Thymus (tissue), 11 donors: ENCODE measurements around the gene SLC12A2. TPM values are rescaled to one million over a fixed set of nuclear protein-coding genes. Genes with fewer than 3 reads are reported as not detected.
A peak's percentile ranks its signal among the peaks of the same experiment; 100 is the strongest.

Source experiments
- DNase-seq, 9 donors: peaks; one replicate each; pipeline ENCODE4 v3.0.0-alpha.2; 2013; ENCODE audit warnings: low spot score in 9 of 9, low read depth in 6 of 9, missing footprints in 1 of 9
- H3K27ac ChIP-seq, 2 donors: one replicate each; pipeline ENCODE4 v1.5.1; 2013; ENCODE audit warnings: control low read depth in 1 of 2, low read depth in 1 of 2, low read length in 1 of 2, mild to moderate bottlenecking in 1 of 2, moderate library complexity in 1 of 2
- H3K27me3 ChIP-seq, 2 donors: one replicate each; pipeline ENCODE4 v1.5.1; 2013; ENCODE audit warnings: low read length in 1 of 2; ENCODE audit not compliant: control insufficient read depth in 2 of 2, insufficient read depth in 1 of 2
- H3K36me3 ChIP-seq, 2 donors: one replicate each; pipeline ENCODE4 v1.5.1; 2013; ENCODE audit warnings: low read length in 1 of 2, mild to moderate bottlenecking in 1 of 2, moderate library complexity in 1 of 2; ENCODE audit not compliant: control insufficient read depth in 2 of 2, insufficient read depth in 2 of 2
- H3K4me1 ChIP-seq, 2 donors: one replicate each; pipeline ENCODE4 v1.5.1; 2013; ENCODE audit warnings: low read length in 2 of 2; ENCODE audit not compliant: control insufficient read depth in 2 of 2, insufficient read depth in 2 of 2
- H3K4me3 ChIP-seq, 2 donors: one replicate each; pipeline ENCODE4 v1.5.1; 2013; ENCODE audit warnings: low read length in 2 of 2, control low read depth in 1 of 2, mild to moderate bottlenecking in 1 of 2
- H3K9me3 ChIP-seq, 2 donors: one replicate each; pipeline ENCODE4 v1.5.1; 2013; ENCODE audit warnings: low read length in 1 of 2, mild to moderate bottlenecking in 1 of 2; ENCODE audit not compliant: control insufficient read depth in 2 of 2, insufficient read depth in 1 of 2
- WGBS: extraction: QIAGEN DNeasy Blood & Tissue Kit; methylation state at CpG from one replicate; pipeline ENCODE4 v1.1.7; 2013; 5-methylcytosine and 5-hydroxymethylcytosine counted together
- polyA plus RNA-seq: library from polyadenylated mRNA; stranded (reverse); fragments of 200-250 nt; gene quantifications from one replicate; pipeline ENCODE4 v1.2.3, GENCODE V29; 2013
- total RNA-seq: library from RNA; stranded (reverse); fragments of 120-200 nt; gene quantifications from one replicate; pipeline ENCODE4 v1.2.4, GENCODE V29; 2013
- donor health status: healthy.

Gene SLC12A2
- total and polyA plus RNA-seq, 2 donors = 3.8 to 13.6 TPM

DNA sequence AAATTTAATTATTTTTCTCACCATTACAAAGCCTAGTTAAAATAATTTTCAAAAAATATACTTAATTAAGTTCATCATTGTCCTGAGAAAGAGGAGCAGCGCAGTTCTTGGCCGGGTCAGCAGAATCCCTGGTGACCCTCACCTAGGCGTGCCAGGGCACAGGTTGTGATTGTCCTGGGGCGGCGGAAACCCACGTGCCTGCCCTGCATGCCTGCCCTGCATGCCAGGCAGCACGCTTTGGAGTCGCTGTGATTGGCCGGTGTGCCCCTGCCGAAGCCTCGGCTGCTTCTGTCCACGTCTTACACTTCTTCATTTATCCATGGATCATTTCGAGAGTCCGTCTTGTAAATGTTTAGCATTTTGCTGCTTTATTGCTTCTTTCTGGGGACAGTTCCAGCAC lies 25.6 kb downstream of the SLC12A2 start:
- H3K27ac ChIP-seq = no peak overlapping the region
- no peaks in the 10 kb centered on the region for H3K27me3 ChIP-seq
- H3K9me3 ChIP-seq = no peaks in the 10 kb centered on the region
- H3K4me1 ChIP-seq = no peaks in the 10 kb centered on the region
- DNase-seq = no peak
- 99% methylated on average over 14 of the region's 14 CpGs for WGBS
- no peak overlapping the region for H3K4me3 ChIP-seq
- H3K36me3 ChIP-seq = peaks cover 0 to 5% of the 10 kb centered on the region in 2 donors

- peaks cover 0 to 10% of the 10 kb centered on the region in 2 donors for H3K36me3 ChIP-seq
- no peaks in the 10 kb centered on the region for H3K4me1 ChIP-seq
- 98% methylated on average over 1 of the region's 1 CpG for WGBS
- H3K27ac ChIP-seq = no peak overlapping the region
- no peaks in the 10 kb centered on the region for H3K27me3 ChIP-seq
- DNase-seq = no peak
- no peak overlapping the region for H3K4me3 ChIP-seq
- no peaks in the 10 kb centered on the region for H3K9me3 ChIP-seq
These were observed 26.2 kb downstream of the SLC12A2 start for GRCh38 chr5:128109766-128110165.

GRCh38 chr5:128111818-128112448 lies 28.4 kb downstream of the SLC12A2 start:
- Histone ChIP-seq H3K4me1 (no peaks in the 10 kb centered on the region), H3K27me3 (no peaks in the 10 kb centered on the region), H3K9me3 (no peaks in the 10 kb centered on the region), H3K36me3 (peaks cover 0 to 29% of the 10 kb centered on the region in 2 donors), H3K4me3 (no peak overlapping the region), H3K27ac (no peak overlapping the region)
- DNase-seq = peak in 4 of 9 donors; percentile 6 to 43 (median 8)
- WGBS = 56% methylated on average over 2 of the region's 2 CpGs

- no peaks in the 10 kb centered on the region for H3K9me3 ChIP-seq
- 98% methylated on average over 3 of the region's 3 CpGs for WGBS
- no peak for DNase-seq
- H3K36me3 ChIP-seq = peaks cover 0 to 27% of the 10 kb centered on the region in 2 donors
- H3K4me1 ChIP-seq = no peaks in the 10 kb centered on the region
- no peak overlapping the region for H3K4me3 ChIP-seq
- H3K27ac ChIP-seq = no peak overlapping the region
- no peaks in the 10 kb centered on the region for H3K27me3 ChIP-seq
These were observed 32.9 kb downstream of the SLC12A2 start for GRCh38 chr5:128116445-128116844.

DNA sequence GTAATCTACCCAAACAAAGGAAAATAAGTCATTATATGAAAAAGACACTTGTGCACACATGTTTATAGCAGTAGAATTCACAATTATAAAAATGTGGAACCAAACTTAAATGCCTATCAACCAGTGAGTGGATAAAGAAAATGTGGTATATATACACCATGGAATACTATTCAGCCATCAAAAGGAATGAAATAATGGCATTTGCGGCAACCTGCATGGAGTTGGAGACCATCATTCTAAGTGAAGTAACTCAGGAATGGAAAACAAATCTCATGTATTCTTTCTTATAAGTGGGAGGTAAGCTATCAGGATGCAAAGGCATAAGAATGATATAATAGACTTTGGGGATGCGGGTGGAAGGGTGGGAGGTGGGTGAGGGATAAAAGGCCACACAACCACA lies 34.6 kb downstream of the SLC12A2 start:
- Histone ChIP-seq H3K4me3 (no peak overlapping the region), H3K9me3 (no peaks in the 10 kb centered on the region), H3K36me3 (peaks cover 0 to 26% of the 10 kb centered on the region in 2 donors), H3K27me3 (no peaks in the 10 kb centered on the region), H3K27ac (no peak overlapping the region), H3K4me1 (no peaks in the 10 kb centered on the region)
- 96% methylated on average over 2 of the region's 2 CpGs for WGBS
- no peak for DNase-seq

DNA sequence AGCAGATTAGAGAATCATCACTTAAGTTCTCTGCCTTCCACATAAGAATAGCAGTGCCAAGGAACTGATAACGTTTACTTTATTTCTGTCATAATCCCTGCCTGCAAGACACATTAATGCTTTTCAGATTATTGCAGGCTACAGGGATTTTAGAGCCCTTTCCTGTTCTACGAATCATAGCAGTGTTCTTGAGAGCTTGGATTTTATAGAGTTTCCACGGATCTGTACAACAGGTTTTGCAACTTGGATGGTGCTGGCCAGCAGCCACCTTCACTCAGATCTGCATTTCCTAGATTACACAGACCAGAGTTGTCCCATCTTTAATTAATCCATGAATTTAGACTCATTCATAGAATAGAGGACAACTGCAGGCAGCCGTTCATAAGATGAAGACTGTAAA lies 38.1 kb downstream of the SLC12A2 start:
- H3K9me3 ChIP-seq = no peaks in the 10 kb centered on the region
- H3K27me3 ChIP-seq = no peaks in the 10 kb centered on the region
- WGBS = 97% methylated on average over 4 of the region's 4 CpGs
- H3K4me3 ChIP-seq = no peak overlapping the region
- H3K4me1 ChIP-seq = no peaks in the 10 kb centered on the region
- H3K27ac ChIP-seq = no peak overlapping the region
- H3K36me3 ChIP-seq = peaks cover 0 to 1% of the 10 kb centered on the region in 2 donors
- DNase-seq = no peak

- 97% methylated on average over 1 of the region's 1 CpG for WGBS
- Histone ChIP-seq H3K4me3 (no peak overlapping the region), H3K36me3 (no peaks in the 10 kb centered on the region), H3K27ac (no peak overlapping the region), H3K4me1 (no peaks in the 10 kb centered on the region), H3K9me3 (no peaks in the 10 kb centered on the region), H3K27me3 (no peaks in the 10 kb centered on the region)
- no peak for DNase-seq
These were observed 40.4 kb downstream of the SLC12A2 start for GRCh38 chr5:128123936-128124335.

GRCh38 chr5:128126241-128126640 lies 42.7 kb downstream of the SLC12A2 start:
- no peak for DNase-seq
- H3K4me1 ChIP-seq = no peaks in the 10 kb centered on the region
- H3K27me3 ChIP-seq = no peaks in the 10 kb centered on the region
- no peak overlapping the region for H3K27ac ChIP-seq
- no peaks in the 10 kb centered on the region for H3K9me3 ChIP-seq
- H3K4me3 ChIP-seq = no peak overlapping the region
- WGBS = 96% methylated on average over 2 of the region's 2 CpGs
- H3K36me3 ChIP-seq = peaks cover 3% of the 10 kb centered on the region in 2 donors

DNA sequence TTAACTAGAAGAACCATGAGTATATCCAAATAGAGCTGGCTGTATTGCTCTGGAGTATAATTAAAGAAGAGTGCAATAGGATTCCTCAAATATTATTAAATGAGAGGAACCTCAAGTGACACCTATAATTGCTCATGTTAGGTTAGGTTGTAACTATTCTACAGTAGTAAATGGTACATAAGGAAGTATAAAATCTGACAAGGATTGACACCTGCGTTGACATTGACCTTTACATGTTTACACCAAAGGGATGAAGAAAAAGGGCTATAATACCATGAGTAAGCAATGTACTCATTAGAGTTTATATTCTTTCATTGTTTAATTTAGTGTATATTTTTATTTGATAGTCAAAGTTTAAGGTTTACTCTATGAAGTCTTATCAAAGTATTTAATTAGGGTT lies 48.9 kb downstream of the SLC12A2 start:
- no peak overlapping the region for H3K27ac ChIP-seq
- H3K4me3 ChIP-seq = no peak overlapping the region
- DNase-seq = no peak
- H3K9me3 ChIP-seq = no peaks in the 10 kb centered on the region
- H3K36me3 ChIP-seq = peaks cover 4 to 11% of the 10 kb centered on the region in 2 donors
- no peaks in the 10 kb centered on the region for H3K27me3 ChIP-seq
- H3K4me1 ChIP-seq = no peaks in the 10 kb centered on the region
- whole genome bisulfite sequencing = 99% methylated on average over 1 of the region's 1 CpG
